Endometrial microvascular endothelial cells (primary cell): Measurements from ENCODE around the gene NF2. TPM values are rescaled to one million over a fixed set of nuclear protein-coding genes. Genes with fewer than 3 reads are reported as not detected.

Experiments
- in situ Hi-C: cut with HindIII; loops from 2 replicates; pipeline ENCODE4 v1.10.0; 2017; ENCODE audit warnings: low sequenced_read_pairs, low pct_unique_long_range_greater_than_20kb; ENCODE audit errors: inconsistent ontology term
- total RNA-seq: library from RNA; depleted of rRNA; stranded (reverse); fragments of >200 nt; gene quantifications from one replicate; pipeline ENCODE4 v1.2.3, GENCODE V29; 2015; ENCODE audit errors: inconsistent ontology term

NF2 gene
- total RNA-seq, 1 donor from 2014 or later = 127 TPM

DNA sequence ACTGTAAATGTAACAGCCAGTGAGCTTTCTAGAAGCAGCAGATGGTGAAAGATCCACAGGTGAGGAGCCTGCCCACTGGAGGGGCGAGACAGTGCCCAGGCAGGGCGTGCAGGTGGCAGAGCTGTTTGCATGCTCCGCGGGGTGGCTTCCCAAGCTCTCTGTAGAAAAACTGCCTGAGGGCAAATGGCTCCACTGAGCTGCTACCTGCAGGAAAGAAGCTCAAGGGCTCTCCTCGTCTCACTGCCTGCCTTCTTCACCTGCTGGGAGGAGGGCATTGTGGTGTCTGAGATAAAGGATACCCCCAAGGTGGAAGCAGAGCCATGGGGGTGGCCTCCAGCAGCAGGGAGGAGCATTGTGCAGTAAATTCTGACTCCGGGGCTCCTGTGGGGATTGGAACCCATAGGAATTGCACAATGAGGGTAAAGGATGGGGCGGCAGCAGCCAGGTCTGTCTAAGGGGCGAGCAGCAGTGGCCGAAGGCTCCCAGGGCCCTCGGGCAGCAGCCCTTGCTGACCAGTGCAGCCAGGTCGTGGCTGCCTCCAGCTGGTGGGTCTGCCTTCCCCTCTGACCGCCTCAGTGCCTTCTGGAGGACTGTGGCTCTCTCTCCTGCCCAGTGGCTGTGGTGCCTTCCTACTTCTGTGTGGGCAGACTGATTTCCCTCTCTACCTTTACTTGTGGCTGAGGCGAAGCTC is 88.3 kb downstream of the NF2 start:
- in situ Hi-C loops = no loop called here

DNA sequence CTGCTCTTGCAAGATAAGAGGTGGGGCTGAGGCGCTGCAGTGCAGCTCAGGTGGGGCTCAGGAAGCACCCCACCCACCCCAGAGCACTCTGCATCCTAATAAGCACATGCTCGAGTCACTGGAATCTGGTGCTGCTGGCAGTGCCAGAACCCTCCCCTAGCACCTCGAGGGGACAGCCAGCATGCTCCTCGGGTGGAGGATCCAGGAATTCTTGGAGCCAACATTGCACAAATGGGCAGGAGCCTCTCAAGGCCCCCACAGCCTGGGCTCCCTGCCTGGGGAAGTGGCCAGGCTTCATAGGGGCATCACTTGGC is 88.9 kb downstream of the NF2 start:
- in situ Hi-C loops = no loop called here

DNA sequence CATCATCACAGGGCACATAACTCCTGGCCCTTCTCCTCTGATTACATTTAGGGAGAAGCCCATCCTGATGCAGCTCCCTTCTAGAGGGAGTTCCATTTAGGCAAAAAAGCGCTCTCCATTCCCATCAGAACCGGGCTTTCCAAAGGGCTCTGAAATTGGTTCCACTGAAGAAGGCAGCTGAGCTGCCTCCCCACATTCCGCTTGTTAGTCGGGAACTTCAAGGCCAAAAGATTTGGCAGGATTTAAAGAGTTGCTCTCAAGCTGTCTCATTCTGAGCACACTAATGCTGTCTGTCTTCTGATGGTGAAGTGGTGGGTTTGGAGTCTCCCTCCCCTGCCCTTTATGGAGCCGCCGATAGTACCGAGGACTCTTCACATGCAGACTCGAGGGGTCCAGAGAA is 89.7 kb downstream of the NF2 start:
- in situ Hi-C loops = no loop called here

DNA sequence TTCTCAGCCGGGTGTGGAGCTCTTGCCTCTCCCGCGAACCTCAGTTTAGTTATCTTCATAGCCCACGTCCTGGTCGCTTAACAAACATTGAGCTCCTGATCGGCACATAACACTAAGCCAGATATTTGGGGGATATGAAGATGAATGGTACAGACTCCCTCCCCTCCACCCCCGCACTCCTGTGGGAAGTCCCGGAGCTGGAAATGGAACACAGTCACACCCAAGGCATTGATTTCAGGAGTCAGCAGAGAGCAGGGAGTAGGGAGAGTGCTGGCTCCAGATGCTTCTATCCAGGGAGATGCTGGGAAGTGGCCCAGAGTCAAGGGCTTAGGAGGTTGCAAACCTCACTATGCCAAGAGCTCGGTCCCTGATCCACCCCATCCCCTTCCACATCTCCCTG is 90.2 kb downstream of the NF2 start:
- in situ Hi-C loops = no loop called here

DNA sequence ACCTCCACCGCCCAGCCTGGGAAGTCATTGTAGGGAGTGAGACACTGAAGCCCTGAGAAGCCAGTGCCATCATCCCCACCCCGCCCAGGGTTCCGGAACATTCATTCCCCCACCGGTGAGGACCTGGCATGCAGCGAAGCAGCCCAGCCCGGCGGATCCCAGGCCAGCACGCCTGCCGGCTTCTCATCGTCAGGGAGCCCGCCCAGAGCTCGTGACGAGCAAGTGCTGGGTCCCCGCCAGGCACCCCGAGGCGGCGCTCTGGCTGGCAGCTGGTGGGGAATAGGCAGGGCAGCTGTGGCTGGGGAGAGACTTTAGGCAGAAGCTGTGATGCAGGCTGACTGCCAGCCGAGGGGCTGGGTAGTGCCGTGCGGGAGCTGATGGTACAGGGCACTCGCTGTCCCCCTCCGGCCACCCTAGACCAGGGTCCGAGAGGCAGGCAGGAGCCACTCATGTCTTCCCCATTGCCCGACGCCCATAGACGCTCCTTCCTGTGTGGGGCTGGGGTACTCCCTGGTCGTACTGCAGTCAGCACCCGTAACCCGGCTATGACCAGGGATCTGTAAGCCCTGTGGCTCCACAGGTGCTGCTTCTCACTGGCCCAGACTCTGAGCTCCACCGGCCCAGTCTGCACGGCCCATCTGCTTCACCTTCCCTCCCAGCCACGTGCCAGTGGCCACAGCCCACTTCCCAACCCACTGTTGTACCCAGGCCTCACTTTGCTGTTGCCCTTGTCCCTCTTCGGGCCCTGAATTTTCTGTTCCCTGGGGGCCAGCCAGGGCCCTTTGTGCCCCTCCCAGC is 91.9 kb downstream of the NF2 start:
- in situ Hi-C loops = no loop called here

DNA sequence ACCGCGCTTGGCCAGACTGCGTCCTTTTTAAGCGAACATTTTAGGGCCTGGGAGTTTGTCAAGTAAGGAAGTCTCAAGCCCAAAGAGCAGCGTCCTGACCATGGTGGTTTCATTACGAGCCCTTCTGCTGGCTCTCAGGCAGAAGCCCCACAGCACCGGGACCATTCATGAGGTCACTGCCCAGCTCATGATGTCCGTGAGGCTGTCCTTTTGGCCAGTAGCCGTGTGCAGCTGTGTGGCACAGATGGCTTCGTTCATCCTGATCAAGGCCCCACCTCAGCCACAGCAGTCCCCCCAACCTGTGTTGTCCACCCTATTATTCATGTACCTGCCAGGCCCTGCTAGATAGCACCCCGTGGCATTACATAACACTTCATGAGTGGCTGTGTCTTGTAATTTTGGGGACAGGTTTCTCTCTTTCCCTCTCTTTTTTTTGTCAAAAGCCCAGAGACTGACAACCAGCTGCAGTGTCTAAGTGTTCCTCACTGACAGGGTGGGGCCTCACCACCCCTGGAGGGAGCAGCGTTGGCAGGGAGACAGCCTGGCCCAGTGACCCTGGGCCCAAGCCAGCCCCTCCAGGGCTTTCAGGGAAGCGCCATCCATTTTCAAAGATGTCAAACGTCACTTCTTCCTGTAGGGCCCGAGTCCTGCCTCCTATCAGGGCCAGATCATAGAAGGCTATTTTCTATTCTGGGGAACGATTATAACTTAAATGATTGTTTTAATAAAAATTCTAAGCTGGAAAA is 94.6 kb downstream of the NF2 start:
- in situ Hi-C loops = no loop called here

DNA sequence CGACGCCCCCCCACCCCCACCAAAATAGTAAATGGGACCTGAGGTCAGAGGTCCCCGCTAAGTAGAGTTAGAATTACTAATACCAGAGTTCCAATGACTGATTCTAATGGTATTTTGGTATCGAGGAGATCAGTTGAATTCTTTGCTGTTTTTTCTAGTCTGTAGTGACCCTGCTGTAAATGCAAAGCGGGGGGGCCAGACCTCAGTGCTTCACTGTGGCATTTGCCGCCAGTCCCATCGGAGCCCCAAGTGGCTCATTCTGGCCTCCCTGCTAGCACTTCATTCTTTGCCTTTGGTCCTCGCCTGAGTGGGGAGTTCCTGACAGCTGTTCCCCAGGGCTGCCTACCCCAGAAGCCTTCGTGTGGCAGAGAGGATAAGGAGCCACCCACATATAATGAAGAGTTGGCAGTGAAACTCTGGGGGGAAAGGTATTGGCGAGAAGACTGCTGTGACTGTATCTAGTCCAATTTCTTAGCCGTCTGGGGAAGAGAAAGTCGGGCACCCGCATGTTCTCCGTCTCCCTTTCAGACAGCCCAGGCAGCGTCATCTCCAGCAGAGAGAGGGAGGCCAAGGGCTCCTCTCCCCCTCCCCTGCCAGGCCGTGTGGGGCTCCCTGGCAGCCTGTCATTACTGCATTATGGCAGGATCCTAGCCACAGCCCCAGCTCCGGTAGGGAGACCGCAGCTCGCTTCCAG is 96.9 kb downstream of the NF2 start:
- in situ Hi-C loops = no loop called here

DNA sequence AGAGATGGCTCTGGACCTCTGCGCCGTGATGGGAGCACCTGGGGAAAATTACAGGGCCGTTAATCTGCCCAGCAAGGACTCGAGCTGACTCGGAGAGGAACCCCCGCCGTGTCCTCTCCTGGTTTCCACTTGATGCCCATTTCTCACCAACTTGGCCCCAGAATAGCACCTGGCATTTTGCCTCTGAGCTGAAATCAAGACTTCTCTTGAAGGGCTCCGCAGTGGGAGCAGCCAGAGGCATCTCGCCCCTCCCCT is 97.4 kb downstream of the NF2 start:
- in situ Hi-C loops = no loop called here

DNA sequence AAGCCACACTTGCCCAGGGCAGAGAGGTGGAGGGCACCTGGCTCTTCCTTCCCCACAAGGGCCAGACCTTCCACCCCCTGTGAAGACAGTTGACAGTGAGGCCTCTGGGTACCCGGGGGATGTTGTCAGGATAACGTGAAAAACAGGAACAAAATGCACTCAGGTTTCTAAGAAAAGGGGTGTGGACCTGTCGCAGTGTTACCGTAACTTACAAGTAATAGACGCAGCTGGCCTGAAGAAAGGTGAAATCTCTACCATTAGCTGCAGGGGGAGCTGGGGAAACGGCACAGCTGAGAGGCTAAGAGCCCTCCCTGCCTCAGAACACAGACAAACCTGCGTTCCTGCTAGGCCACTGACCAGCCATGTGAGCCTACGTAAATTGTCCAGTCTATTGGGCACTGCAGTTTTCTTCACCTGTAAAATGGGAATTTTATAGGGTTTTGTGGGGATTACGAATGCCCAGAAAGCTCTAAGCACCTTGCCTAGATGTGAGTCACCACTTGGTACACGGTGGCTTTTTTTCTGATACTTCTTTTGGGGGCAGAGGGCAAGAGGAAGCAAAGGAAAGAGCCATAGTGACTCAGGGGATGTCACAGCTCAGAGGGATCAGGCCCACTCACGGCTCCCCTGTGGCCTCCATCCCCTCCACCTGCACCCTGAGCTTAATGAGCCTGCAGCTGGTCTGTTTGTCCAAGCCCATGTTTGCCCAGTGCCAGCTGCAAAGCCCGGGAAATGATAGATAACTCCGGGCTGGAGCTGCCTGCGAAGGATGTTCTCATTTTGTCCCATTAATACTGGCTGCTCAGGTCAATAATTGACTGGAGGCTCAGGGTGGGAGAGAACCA is 97.9 kb downstream of the NF2 start:
- in situ Hi-C loops = no loop called here

DNA sequence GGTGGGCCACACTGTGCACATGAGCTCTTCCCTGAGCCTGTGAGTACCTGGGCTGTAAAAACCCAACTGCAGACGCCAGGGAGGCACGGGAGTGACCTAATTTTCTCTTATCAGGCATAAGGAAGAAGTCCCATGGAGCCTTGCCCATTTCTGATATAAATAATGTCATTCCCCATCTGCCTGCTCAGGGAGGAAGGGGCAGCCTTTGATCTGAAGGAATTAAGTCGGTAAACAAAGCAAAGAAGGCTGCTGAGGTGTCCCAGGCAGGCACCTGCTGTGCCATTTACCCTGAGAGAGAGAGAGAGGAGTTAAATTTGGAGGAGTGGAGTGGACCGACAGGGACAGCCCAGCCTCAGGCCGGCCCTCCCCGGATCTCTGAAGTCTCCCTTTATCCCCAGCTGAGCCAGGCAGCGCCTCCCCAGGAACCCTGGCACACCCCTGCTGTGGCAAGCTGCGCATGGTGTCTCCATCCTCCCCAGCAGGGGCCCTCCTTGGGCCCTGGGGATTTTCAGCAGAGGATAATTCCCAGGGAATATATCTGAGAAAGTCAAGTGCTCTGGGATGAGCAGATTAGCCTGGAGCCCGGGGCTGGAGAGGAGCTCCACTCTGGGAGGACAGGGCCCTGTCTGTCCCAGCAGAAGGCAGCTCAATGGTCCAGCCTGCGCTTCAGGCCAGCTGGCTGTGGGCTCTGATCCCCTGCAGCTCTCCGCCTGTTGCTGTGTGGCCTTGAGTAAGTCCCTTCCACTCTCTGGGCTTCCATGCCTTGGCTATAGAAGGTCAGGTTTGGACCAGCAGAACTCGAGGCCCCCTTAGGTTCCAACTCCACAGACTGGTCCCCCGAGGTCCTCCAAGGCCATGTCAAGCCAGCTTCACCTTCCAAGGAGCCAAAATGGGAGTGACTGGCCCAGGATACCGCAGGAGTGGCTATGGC is 98.8 kb downstream of the NF2 start:
- in situ Hi-C loops = no loop called here

DNA sequence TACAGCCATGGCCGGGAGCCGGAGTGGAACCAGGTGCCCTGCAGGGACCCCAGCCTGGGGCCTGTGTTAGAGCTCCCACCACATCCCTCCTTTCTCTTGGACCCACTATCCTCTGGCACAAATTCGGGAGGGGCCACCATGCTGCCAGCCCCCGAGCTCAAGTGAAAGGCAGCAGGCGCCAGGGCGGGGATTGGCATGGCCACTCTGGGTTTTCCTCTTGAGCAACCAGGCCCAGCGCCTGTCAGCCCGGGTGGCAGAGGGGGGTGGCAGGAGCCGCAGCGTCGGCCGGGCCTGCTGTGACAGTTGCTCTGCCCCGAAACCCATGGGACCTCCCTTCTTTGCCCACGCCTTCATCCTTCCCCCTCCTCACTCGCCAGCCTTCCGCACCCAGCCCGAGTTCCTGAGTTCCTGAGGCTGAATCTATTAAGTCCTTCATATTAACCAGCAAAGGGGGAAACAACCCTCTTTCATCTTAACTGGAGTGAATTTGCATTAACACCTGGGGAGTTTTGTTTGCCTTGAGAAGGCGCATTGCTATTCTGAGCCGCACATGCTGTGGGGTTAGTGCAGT is 99.6 kb downstream of the NF2 start:
- in situ Hi-C loops = no loop called here

DNA sequence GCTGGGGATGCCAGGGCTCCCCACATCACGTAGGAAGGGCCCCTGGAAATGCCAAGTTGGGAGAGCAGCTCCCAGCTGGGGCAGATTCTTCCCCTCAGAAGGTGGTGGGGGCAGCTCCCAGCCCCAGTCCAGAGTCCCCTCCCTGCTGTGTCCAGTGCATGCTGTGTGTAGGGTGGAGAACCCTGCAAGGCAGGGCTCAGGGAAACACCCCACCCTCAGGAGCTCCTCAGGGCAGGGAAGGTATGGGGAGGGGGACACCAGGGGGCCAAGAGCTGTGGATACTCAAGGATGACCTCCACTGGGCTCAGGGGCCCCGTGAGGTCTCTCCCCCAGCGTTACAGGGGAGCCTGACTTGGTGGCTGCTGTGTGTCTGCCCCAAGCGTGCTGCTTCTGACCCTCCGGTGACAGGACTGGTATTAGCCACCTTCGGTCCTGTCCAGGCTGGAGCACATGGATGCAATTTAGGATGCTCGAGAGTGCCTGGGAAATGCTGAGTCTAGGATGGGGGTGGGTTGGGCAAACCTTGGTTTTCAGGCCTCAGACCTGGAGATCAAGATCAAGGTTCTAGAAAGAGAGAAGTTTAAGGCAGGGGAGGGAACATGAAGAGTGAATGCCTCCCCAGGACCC is 100.2 kb downstream of the NF2 start:
- in situ Hi-C loops = no loop called here

DNA sequence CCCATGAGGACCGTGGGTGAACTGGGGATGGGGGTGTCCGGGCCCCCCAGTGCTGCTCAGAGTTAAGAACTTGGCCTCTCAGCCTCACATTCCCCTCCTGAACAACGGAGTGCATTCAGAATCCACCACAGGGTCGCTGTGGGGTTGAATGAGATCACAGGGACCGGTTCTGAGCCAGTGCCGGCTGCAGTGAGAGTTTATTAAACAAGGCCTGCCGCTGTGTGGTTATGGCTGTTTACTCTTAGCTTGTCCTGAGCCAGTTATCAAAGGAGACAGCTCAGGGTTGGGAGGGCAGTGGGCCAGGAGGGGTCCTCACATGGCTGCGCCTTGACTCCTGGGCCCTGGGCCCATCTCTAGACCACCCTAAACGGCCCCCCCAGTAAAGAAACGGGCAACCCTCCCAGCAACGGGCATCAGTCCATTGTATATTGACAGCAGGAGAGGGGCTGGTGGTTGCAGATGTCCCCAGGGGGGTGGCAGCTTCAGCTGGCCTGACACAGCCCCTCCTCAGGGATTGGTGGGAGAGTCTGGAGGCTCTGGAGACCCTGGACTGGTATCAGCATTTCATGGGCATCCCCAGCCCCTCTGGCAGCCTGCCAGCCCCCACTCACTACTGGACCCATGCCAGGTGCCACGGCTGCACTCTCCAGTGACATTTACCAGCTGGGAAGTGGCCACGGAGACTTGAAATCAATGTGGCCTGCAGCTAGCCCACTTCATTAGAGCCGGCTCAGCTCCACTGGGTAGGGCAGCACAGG is 101.3 kb downstream of the NF2 start:
- in situ Hi-C loops = no loop called here

DNA sequence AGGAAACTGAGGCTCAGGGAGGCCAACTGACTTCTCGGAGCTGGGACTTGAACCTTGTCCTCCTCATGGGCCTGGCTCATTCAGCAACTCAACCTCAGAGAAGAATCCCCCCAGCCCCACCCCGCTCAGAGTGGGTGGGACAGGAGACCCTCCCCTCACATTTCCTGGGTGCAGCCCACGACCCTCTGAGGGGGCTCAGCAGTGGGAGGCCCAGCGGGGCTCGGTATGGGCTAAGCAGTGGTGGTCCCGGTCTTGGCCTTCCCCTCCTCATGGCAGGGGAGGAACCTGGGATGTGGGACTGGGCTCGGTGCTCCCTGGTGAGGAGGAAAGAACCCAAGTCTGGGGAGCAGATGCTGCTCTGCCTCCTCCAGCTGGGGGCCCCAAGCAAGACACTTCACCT is 102.2 kb downstream of the NF2 start:
- in situ Hi-C loops = no loop called here

DNA sequence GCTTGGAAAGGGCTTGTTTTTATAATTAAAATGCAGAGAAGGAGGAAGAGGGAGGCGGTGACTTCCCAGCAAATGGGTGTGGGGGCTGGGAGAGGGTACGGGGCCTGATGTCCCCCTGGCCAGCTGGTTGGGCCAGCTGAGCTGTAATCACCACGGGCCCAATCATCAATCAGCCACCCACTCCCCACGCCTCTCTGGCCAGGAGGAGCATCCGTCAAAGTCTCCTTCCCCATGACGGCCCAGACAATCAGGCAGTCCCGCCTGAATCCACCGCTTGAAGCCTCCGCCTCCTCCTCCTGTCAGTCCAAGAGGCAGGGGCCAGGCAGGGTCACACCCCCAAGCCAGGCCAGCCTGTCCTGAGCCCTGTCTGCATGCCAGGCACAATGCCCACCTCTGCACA is 103.1 kb downstream of the NF2 start:
- in situ Hi-C loops = no loop called here

DNA sequence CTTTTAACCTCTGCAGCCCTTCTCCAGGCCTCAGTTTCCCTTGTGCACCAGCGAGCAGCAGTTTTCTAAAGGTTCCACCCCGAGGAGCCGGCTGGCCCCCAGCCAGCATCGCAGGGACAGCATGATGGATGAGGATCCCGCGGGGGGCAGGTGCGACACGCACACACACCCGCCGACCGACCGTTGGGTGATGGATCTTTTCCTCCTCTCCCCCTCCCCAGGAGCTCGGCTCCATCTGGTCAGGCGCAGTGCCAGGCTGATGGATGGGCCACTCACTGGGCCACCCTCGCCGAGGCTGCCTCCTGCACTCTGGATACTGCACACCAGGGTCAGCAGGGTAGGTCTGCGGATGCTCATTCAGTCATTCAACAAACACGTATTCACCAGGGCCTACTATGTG is 103.6 kb downstream of the NF2 start:
- in situ Hi-C loops = no loop called here

DNA sequence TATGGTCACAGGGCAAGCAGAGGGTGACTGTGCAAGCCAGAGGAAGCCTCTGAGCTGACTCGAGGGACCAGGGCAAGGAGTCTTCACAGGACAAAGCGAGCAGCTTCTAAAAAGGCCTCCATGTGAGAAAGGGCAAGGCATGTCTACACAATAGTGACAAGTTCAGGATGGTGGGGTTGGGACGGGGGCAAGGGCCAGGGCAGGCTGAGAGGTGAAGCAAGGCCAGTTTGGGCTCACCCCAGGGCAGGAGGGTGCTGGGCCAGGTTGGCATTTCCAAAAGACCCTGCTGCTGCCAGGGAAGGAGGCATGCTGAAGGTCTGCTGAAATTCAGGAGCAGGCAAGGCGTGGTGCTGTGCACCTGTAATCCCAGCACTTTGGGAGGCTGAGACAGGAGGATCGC is 104.0 kb downstream of the NF2 start:
- in situ Hi-C loops = no loop called here
